NCI-H146 treated with DMSO at 0.1 percent for 48 hours (cell line): Measurements from ENCODE around the gene PHETA1.
"Not testable (repeated sequence)": the region's sequence is repeated elsewhere in the genome, so short reads cannot be mapped to it uniquely, and the experiment has no call there.

ENCODE experiments used
- DNase-seq: peaks from one replicate; lab custom pipeline; 2025; ENCODE audit not compliant: unreplicated experiment; lab: John Stamatoyannopoulos, UW

PHETA1 gene

GRCh38 chr12:111373231-111373630 is 4.3 kb upstream of the PHETA1 start:
- not testable (repeated sequence) for DNase-seq

DNA sequence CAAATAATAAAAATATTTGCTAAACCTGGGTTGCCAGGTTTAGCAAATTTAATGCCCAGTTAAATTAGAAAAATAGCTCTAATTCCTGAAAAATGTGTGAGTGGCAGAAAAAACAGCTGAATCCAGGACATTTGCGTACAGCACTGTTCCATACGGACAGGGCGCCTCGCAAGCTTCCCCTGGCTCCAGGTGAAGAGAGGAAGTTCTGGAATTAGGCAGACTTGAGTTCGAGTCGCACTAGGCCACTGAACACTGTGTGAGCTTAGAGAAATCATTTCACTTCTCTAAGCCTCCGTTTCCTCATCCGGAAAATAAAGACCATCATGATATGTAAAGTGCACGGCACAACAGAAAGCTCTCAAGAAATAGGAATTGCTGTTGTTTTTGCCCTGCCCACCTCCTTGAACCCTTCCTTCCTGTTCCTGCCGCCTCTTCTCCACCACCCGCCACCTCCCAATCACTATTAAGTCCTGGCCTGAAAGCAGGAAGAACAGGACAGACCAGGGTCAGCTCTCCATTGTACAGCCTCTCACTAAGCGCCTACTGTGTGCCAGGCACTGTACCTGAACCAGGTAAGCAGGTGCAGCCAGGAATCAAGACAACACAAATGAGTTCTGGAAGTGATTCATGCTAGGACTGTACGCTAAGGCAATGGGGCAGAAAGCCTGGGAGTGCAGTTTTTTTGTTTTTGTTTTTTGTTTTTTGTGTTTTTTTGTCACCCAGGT is 763 bp upstream of the PHETA1 start:
- DNase-seq = no peak

GRCh38 chr12:111368291-111368787 is 556 bp downstream of the PHETA1 start:
- DNase-seq = no peak

DNA sequence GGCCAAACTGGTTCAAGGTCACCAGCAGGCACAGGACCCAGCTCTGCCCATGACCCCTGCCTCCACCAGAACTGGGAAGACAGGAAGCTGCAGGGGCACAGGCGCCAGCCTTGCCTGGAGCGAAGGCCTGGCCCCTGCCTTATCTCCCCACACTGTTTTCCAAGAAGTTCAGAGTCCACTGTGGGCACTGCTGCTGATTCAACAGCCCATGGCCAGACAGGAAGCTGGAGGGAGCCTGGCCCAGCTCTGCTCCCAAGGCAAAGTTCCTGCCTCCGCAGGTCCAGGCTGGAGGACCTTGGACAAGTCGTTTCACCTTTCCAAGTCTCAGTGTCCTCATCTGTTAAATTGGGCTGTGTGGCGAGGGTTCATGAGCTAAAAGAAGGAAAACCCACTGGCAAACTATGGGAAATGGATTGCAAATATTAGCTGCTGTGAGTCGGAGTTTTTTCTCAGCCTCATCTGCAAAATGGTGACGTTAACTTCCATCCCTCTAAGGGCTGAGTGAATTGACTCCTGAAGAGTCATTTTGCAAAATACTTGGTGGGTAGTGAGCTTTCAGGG is 1.2 kb downstream of the PHETA1 start:
- no peak for DNase-seq

- DNase-seq = no peak
These were observed 2.3 kb downstream of the PHETA1 start for GRCh38 chr12:111366583-111366982.

- no peak for DNase-seq
These were observed 2.8 kb downstream of the PHETA1 start for GRCh38 chr12:111366075-111366474.

DNA sequence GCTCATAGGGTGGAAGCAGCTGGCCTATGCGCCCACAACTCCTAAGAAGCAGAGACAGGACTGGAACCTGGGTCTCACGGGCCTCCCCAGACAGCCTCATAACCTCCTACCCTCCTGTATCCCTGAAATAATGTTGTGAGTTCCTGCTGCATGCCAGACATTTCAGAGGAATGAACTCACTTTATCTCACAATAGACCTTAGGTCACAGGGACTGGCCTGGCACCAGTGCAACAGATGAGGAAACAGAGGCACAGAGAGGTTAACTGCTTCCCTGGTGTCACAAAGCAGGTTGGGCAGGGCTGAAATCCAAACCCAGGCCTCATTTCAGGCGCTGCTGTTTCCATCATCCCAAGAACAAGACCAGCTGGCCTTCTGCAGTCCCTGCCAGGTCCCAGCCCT is 5.3 kb downstream of the PHETA1 start:
- no peak for DNase-seq

DNA sequence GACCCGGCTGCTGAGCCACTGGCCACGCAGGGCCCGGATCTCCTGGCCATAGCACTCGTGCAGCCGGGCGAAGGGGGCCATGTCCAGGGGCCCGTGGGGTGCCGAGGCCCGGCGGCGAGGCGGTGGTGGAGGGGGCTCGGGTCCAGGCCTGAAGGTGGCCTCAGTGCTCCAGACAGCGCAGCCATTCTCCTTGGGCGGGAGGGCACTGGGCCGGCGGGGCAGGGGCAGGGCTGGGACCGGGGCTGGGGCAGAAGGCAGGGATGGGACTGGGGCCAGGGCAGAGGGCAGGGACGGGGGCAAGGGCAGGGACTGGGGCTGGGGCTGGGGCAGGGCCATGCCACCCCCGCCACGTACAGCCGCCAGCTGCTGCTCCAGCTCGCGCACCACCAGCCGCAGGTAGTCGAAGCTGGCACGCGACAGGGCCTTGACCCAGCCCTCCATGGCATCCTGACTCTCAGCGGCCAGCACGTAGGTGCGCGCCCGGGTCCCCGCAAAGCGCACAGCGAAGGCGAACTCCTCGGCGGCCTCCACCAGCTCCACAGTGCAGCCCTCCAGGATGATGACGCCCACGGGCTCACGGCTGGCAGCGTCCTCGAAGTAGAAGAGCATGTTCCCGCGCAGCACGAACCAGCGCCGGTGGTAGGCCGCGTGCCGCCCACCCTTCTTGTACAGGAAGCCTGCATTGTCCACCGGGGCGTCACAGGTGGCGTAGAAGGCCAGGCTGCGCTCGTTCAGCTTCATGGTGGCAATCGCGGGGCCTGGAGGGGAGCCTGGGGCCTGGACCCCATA is 6.0 kb downstream of the PHETA1 start:
- no peak for DNase-seq

DNA sequence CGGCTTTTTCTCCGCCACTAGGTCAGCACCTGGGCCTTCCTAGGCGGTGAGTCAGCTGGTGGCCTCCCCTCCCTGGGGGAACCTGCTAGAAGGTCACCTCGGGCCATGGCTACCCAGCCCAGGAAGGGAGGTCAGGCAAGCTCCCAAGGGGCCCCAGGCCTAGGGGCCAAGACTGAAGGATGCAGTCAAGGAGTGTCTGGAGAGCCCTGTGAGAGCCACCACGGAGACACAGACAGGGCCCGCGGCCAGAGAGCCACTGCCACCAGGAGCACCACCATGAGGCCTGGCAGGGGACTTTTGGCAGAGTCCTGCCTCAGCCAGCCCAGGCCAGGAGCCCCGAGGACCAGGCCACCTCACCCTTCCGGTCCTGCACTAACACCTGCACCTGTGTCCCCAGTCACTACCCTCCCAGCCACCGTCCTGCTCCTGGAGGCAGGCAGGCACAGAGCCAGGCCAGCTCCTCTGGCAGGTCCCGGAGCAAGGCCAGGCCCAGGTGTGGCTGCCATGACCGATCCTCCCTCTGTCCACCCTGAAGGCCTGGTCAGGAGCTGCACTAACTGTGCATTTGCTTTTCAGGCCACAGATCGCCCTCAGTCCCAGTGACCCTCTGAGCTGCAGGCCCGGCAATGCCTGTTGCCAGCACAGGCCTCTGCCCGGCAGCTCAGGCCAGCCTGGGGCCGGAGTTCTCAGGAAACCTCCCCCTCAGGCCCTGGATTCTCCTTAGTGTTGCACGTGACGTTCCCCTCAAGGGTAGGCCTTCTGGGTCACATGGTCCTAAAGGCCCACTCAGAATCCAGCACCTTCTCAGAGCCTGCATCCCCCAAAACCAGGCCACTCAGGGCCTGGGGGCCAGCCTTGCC is 6.9 kb downstream of the PHETA1 start:
- DNase-seq = no peak

DNA sequence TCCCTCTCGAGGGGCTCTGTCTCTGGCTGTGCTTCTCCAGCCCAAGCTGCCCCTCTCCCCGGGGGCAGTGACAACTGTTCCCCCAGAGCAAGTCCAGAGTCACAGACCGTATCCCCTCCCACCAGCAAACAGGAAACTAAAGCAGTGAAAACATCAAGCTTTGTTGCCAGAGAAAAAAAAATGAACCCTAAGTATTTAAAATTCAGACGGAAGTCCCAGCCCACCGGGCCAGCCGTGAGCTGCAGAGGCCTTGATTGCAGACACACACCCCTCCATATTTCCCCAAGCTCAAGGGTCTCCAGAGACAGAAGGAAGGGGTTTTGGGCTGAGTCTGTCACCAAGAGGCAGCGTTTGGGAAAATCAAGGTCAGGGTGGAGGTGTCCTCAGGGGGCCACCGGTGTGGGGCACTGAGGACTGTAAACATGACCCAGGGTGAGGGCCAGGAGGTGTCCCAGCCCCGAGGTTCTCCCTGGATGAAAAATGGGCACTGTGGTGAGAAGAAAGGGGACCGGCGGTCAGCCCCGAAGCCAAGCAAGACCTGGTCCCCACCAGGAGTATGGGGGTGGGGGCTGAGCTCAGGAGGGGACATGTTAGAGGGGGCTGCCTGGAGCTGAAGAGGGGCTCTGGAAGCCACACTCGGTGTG is 7.7 kb downstream of the PHETA1 start:
- DNase-seq = no peak

GRCh38 chr12:111360325-111360930 is 8.5 kb downstream of the PHETA1 start:
- DNase-seq = no peak

DNA sequence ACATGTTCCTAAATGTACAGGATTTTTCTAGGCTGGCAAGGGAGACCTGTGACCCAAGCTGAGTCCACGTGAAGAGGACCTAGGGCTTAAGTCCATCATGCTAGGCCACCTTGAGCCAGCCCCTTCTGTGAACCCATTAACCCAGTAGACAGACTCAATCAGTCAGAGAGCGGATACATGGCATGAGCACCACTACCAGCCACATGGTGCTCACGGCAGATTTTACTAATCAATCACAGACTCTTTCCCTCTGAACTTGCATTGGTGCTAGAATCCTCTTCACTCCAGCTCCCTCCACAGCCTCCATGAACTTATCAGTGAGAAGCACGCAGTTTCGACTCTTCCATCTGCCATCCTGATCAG is 9.0 kb downstream of the PHETA1 start:
- DNase-seq = no peak

DNA sequence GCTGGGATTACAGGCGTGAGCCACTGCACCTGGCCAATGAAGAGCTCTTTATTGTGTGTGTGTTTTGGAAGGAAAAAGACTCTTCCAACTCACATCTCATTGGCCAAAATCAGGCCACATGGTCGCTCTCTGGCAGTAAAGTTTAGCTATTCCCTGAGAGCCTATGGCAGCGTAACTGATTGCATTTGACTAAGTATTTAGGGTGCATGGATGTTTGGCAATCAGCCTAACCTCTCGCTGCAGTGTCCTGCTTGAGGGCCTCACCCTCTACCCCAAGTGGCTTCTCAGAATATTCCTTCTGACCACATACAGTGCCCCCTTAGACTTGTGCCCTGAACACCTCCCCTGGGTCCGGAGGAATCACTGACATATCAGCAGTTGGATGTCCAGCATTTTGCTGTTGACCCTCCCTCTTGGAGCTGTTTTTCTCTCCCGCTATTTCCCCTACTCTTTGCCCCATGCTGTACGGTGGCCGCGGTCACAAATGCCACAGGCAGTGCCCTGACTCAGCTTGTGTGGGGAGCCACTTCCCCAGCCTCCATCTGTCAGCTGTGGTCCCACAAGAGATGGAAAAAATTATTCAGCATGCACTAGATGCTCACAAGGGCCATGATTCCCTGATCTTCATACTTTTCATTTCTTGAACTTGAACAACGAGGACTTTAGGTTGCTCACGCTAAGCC is 9.5 kb downstream of the PHETA1 start:
- no peak for DNase-seq

DNA sequence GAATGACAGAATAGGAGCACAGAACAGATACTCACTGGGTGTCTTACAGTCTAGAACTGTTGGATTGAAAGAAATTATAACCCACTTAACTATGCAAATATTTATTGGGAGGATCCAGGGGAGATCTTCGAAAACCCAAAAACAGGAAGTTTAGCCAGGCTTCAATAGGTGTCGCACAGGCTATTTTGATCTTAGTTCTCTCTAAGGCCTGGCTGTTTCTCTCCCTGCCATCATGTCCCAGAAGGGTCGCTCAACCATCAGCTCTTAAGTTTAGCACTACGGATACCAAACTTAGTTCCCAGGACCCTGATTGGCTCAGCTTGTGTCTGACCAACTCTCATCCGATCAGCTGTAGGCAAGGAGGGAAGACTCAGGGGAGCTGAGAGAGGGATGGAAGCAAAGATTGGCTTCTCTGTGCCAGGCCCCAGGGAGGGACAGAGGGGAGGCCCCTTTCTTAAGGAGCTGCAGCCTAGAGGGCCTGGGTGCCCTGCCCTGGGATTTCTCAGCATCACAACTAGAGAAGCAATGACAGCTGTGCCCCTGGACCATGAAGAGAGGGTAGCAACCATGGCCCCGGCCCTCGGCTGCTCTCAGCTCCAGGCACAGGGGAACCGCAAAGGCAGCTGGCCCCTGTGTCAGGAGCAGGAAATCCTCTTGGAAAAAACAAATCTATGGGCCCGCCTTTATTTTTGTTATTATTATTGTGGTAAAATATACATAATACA is 13.5 kb downstream of the PHETA1 start:
- DNase-seq = no peak

- DNase-seq = no peak
These were observed 14.4 kb downstream of the PHETA1 start for GRCh38 chr12:111354511-111354910.

GRCh38 chr12:111353603-111354295 is 15.1 kb downstream of the PHETA1 start:
- no peak for DNase-seq

- DNase-seq = no peak
These were observed 15.9 kb downstream of the PHETA1 start for GRCh38 chr12:111353026-111353425.

GRCh38 chr12:111352296-111352993 is 16.4 kb downstream of the PHETA1 start:
- no peak for DNase-seq
